AG04449 (cell line): Measurements from ENCODE around the gene DOK4.

Experiments
- CTCF ChIA-PET: fragments of 350-600 bp; formaldehyde crosslinking; extraction: SDS; loops from one replicate; lab custom pipeline; 2021; ENCODE audit warnings: antibody characterized with exemption; lab: Yijun Ruan, JAX
- POLR2A ChIA-PET: fragments of 400-600, 350-600 bp; formaldehyde crosslinking; extraction: SDS; loops from one replicate; lab custom pipeline; 2020; ENCODE audit warnings: antibody characterized with exemption, inconsistent platforms; lab: Yijun Ruan, JAX
- DNase-seq: peaks from one replicate; pipeline ENCODE4 v3.0.0-alpha.2; 2010; ENCODE audit warnings: low read depth, low spot score
- H3K4me3 ChIP-seq: 2 replicates; pipeline ENCODE4 v1.5.1; 2011; ENCODE audit warnings: low read depth, mild to moderate bottlenecking, control low read depth, low read length
- TF ChIP-seq, protein P1 (sequence below): IDR thresholded peaks from one replicate; pipeline ENCODE4 v1.5.1; 2011; ENCODE audit warnings: mild to moderate bottlenecking, moderate library complexity, low read length, control low read depth, inconsistent platforms; ENCODE audit not compliant: insufficient read depth; ENCODE audit errors: missing control alignments

Gene DOK4

DNA sequence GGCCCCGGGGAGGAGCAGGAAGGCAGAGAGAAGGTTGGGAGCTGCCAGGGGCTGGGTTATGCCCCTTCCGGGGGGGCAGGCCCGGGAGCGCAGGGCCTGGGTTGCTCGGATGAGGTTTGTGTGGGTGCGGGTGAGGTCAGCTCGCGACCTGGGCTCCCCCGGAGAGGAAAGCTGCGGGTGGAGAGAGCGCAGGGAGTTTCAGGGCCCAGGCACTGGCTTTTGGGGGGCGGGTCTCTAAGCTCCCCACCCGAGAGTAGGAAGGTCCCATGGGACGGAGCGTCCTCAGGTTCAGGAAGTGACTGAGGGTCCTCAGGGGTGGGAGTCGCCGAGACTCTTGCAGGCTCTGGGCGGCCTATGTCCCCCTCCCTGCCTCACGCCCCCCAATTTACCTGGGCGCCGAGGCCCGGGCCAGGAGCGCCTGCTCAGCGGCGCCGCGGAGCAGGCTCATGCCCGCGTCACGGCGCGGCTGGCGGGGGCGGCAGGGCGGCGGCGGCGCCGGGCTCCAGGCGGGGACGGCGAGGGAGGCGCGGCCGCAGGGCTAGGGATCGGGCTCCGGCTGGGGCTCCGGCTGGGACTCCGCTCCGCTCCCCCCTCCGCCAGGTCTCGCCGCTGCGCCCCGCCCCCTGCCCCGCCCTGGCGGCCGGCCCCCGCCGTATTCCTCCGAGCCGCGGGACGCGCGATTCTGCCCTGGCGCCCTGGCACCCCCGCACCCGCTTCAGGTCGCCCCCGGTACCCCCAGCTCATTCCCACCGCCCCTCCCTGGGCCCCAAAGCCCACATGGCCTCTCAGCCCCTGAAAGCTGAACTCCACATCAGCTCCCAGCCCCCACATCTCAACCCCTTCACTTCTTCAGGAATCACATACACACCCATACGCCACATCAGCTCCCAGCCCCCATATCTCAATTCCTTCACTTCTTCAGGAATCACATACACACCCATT lies at the start of gene DOK4:
TSS of gene DOK4 (minus strand) at position 578 of the 942 bp plus-strand sequence. CDS start 6,986 bp downstream, outside the sequence.
- DNase-seq, result no peak
- ChIA-PET CTCF (interaction anchor here (1.0 to 13.9 kb wide), 9 partner anchors 10 to 69 kb away, joined by 3 to 103 read pairs (median 5); partner anchors contain the start of gene POLR2C), POLR2A (interaction anchor here (1.6 kb wide), 1 partner anchor 24 kb away, joined by 4 read pairs; the partner anchor contains the start of gene POLR2C)
- H3K4me3 ChIP-seq, result peak within 1 kb of the TSS; percentile 70
- TF ChIP-seq, protein P1, sequence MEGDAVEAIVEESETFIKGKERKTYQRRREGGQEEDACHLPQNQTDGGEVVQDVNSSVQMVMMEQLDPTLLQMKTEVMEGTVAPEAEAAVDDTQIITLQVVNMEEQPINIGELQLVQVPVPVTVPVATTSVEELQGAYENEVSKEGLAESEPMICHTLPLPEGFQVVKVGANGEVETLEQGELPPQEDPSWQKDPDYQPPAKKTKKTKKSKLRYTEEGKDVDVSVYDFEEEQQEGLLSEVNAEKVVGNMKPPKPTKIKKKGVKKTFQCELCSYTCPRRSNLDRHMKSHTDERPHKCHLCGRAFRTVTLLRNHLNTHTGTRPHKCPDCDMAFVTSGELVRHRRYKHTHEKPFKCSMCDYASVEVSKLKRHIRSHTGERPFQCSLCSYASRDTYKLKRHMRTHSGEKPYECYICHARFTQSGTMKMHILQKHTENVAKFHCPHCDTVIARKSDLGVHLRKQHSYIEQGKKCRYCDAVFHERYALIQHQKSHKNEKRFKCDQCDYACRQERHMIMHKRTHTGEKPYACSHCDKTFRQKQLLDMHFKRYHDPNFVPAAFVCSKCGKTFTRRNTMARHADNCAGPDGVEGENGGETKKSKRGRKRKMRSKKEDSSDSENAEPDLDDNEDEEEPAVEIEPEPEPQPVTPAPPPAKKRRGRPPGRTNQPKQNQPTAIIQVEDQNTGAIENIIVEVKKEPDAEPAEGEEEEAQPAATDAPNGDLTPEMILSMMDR, result no peak

DNA sequence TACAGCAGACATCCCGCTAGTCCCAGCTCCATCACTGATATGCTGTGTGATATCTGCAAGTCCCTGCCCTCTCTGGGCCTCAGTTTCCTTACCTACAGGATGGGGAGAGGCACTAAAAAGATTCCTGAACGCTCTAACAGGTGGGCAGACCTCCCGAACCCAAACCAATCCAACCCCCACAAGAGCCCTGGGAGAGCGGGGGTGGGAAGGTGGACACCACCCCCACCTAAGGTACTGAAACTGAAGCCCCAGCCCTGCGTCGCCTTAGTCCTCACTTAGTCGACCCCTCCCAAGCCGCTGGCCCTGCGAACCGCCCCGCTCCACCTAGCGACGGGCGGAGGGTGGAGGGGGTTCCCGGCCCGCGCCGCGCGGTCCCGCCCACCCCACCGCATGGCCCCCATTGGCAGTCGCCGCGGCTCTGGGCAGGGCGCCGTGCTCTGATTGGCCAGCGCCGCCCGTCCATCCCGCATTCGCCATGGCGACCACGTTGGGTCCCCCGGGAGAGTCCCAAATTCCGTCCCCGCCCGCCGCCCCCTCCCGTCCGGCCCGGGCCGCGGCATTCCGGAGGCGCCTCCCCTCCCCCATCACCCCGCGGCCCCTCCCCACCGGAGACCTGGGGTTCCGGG lies 49.5 kb upstream of the DOK4 start:
- TF ChIP-seq, protein P1, result peak; percentile 38
- CTCF ChIA-PET, result interaction anchor here (0.8 to 2.0 kb wide), 3 partner anchors 28 to 118 kb away, joined by 3 to 6 read pairs (median 3); no protein-coding TSS in a partner anchor
- POLR2A ChIA-PET, result no interaction called here
- peak overlapping the region; percentile 83 for H3K4me3 ChIP-seq
- no peak for DNase-seq

DNA sequence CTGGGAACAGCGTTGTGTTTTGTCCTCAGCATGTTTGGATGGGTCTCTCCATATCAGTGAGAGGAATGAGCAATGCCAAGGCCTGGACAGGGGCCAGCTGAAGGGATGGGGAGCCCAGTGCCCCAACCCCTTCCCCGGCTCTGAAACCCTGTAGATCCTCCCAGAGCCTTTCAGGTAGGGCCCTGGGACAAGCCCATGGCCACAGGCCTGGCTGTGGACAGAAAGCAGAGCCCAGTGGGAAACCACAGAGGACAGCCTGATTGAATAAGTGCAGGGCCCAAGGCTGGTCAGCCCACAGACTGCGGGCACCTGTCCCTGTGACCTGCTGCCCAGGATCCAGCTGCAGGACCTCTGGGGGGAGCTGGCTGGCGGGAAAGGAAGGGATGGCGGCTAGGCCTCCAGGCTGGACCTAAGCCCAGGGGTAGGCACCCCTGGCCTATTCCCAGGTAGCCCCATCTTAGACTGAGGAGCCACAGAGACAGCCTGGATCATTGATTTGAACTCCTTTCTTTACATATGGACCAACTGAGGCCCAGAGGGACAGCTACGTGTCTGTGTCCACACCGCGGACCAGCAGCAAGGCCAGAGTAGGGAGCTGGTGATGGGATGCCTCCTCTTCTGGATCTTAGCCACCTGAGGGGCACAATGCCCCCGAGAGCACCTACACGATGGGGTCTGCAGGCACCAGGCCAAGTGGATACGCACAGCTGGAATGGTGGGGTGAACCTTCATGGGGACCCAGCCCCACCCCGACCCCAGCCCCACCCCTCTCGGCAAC lies 48.8 kb upstream of the DOK4 start:
- peak overlapping the region; percentile 83 for H3K4me3 ChIP-seq

DNA sequence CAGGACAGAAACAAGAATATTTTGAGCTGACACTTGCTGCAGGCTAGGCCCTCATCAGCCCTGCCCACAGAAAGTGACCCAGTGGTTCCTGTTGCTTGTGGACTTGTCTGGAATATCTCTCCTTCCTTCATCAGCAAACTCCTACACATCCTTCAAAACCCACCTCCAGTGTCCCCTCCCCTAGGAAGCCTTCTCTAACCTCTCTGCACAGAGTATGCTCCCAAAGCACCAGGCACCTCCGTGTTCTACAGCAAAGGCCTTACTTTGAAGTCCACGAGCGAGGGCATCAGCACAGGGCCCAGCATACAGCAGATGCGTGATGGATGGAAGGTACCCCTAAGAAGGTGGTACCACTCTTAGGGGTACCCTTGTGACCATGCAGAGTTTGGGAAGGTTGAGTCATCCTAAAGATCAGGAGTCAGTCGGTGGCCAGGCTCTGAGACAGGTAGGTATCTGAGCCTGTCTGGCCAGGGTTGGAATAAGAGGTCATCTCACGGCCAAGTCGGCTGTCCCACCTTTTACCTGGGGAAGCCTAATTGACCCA lies 48.1 kb upstream of the DOK4 start:
- DNase-seq, result no peak
- no peak overlapping the region for H3K4me3 ChIP-seq
- POLR2A ChIA-PET, result interaction anchor here (0.6 kb wide), 1 partner anchor 208 kb away, joined by 3 read pairs; no protein-coding TSS in a partner anchor
- CTCF ChIA-PET, result interaction anchor here (1.5 to 2.0 kb wide), 2 partner anchors 15 to 116 kb away, joined by 6 to 9 read pairs; no protein-coding TSS in a partner anchor
- TF ChIP-seq, protein P1, result no peak

More for the DNA sequence above, 48.8 kb upstream of the DOK4 start:
- ChIA-PET POLR2A (interaction anchor here (0.6 kb wide), 1 partner anchor 208 kb away, joined by 3 read pairs; no protein-coding TSS in a partner anchor), CTCF (interaction anchor here (0.8 to 2.0 kb wide), 4 partner anchors 16 to 117 kb away, joined by 3 to 9 read pairs (median 4); no protein-coding TSS in a partner anchor)
- TF ChIP-seq, protein P1, result no peak
- DNase-seq, result no peak

DNA sequence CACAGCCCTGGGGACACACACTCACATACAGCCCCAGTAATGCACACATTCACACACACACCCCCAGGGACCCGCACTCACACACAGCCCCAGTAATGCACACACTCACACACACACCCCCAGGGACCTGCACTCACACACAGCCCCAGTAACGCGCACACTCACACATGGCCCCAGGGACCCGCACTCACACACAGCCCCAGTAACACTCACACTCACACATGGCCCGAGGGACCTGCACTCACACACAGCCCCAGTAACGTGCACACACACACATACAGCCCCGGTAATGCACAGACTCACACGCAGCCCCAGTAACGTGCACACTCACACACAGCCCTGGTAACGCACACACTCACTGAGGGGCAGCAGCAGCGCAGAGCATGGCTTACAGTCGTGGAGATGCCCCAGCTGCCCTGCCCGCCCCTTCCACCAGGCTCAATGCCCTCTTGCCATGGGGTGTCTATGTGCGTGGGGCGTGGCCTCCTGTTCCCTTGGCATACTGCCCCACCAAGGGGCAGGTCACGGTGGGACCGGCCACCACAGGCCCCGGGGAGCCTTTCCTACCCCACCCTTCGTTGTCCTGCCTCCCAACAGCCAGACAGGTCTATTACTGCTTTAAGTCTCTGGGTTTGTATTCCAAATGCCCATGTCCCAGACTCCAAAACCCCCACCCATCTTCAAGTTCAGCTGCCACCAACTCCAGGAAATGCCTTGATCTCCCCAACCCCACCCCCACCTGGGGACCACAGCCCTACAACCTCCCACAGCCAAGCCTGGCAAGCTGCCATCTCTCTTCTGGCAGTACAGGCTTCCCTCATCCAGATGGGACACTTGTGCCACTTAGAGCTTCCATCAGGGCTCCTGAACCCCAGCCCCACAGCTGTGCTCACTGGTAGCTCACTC lies 47.4 kb upstream of the DOK4 start:
- ChIA-PET CTCF (interaction anchor here (1.5 to 3.8 kb wide), 3 partner anchors 14 to 116 kb away, joined by 6 to 48 read pairs (median 9); no protein-coding TSS in a partner anchor), POLR2A (no interaction called here)
- no peak for DNase-seq
- H3K4me3 ChIP-seq, result peak overlapping the region; percentile 10; the same call in 1 of the 2 replicates
- TF ChIP-seq, protein P1, result no peak
